IPS DF 6.9 (cell line): ENCODE measurements around the gene KRT83.

Experiments
- DNase-seq: peaks from one replicate; pipeline ENCODE4 v3.0.0-alpha.2; 2013; ENCODE audit warnings: low read depth, low spot score
- H3K27ac ChIP-seq: one replicate; pipeline ENCODE4 v1.5.1; 2013; ENCODE audit warnings: low read length, control low read depth
- H3K27me3 ChIP-seq: 2 replicates; pipeline ENCODE4 v1.6.1; 2013; ENCODE audit warnings: mild to moderate bottlenecking, low read length; ENCODE audit not compliant: control insufficient read depth, insufficient read depth
- H3K36me3 ChIP-seq: 2 replicates; pipeline ENCODE4 v1.6.1; 2013; ENCODE audit warnings: low read length; ENCODE audit not compliant: control insufficient read depth, insufficient read depth
- H3K4me1 ChIP-seq: 2 replicates; pipeline ENCODE4 v1.6.1; 2013; ENCODE audit warnings: low read length; ENCODE audit not compliant: control insufficient read depth, insufficient read depth
- H3K4me3 ChIP-seq: 2 replicates; pipeline ENCODE4 v1.5.1; 2013; ENCODE audit warnings: mild to moderate bottlenecking, low read length
- H3K9me3 ChIP-seq: 2 replicates; pipeline ENCODE4 v1.6.1; 2013; ENCODE audit warnings: low read length, inconsistent platforms; ENCODE audit not compliant: control insufficient read depth, insufficient read depth
- WGBS: extraction: QIAGEN DNeasy Blood & Tissue Kit; methylation state at CpG from one replicate; pipeline ENCODE4 v1.1.7; 2013; ENCODE audit warnings: mixed read lengths, missing lambda C conversion rate; ENCODE audit not compliant: insufficient read length, insufficient coverage; 5-methylcytosine and 5-hydroxymethylcytosine counted together

The KRT83 gene

GRCh38 chr12:52361553-52361952 is 40.4 kb upstream of the KRT83 start:
- Histone ChIP-seq H3K4me3 (no peak overlapping the region), H3K27ac (no peak overlapping the region), H3K4me1 (no peaks in the 10 kb centered on the region; the same call in 1 of the 2 replicates), H3K27me3 (no peaks in the 10 kb centered on the region), H3K9me3 (no peaks in the 10 kb centered on the region), H3K36me3 (no peaks in the 10 kb centered on the region)
- WGBS: no CpG with 5 or more reads among the region's 1 CpG
- no peak for DNase-seq

- no peak for DNase-seq
- Histone ChIP-seq H3K27me3 (no peaks in the 10 kb centered on the region), H3K36me3 (no peaks in the 10 kb centered on the region), H3K4me1 (no peaks in the 10 kb centered on the region; the same call in 1 of the 2 replicates), H3K9me3 (no peaks in the 10 kb centered on the region), H3K4me3 (no peak overlapping the region), H3K27ac (no peak overlapping the region)
- WGBS: no CpG with 5 or more reads among the region's 13 CpGs
Observed at GRCh38 chr12:52360663-52361271, 39.6 kb upstream of the KRT83 start.

- no peaks in the 10 kb centered on the region for H3K27me3 ChIP-seq
- no peak overlapping the region for H3K4me3 ChIP-seq
- H3K36me3 ChIP-seq: no peaks in the 10 kb centered on the region
- H3K27ac ChIP-seq: no peak overlapping the region
- H3K4me1 ChIP-seq: no peaks in the 10 kb centered on the region; the same call in 1 of the 2 replicates
- no peak for DNase-seq
- H3K9me3 ChIP-seq: no peaks in the 10 kb centered on the region
- no CpG with 5 or more reads among the region's 7 CpGs for whole genome bisulfite sequencing
Observed at GRCh38 chr12:52360106-52360662, 39.0 kb upstream of the KRT83 start.

- WGBS: no CpG with 5 or more reads among the region's 5 CpGs
- Histone ChIP-seq H3K4me1 (no peaks in the 10 kb centered on the region; the same call in 1 of the 2 replicates), H3K9me3 (no peaks in the 10 kb centered on the region), H3K27me3 (no peaks in the 10 kb centered on the region), H3K36me3 (no peaks in the 10 kb centered on the region), H3K4me3 (no peak overlapping the region), H3K27ac (no peak overlapping the region)
- no peak for DNase-seq
Observed at GRCh38 chr12:52359621-52360061, 38.4 kb upstream of the KRT83 start.

- DNase-seq: no peak
- Histone ChIP-seq H3K4me3 (no peak overlapping the region), H3K9me3 (no peaks in the 10 kb centered on the region), H3K27me3 (no peaks in the 10 kb centered on the region), H3K27ac (no peak overlapping the region), H3K36me3 (no peaks in the 10 kb centered on the region), H3K4me1 (no peaks in the 10 kb centered on the region; the same call in 1 of the 2 replicates)
- WGBS: no CpG with 5 or more reads among the region's 5 CpGs
Observed at GRCh38 chr12:52358575-52359350, 37.6 kb upstream of the KRT83 start.

GRCh38 chr12:52356762-52357580 is 35.8 kb upstream of the KRT83 start:
- Histone ChIP-seq H3K9me3 (no peaks in the 10 kb centered on the region), H3K27ac (no peak overlapping the region), H3K4me1 (no peaks in the 10 kb centered on the region), H3K36me3 (no peaks in the 10 kb centered on the region), H3K4me3 (no peak overlapping the region), H3K27me3 (no peaks in the 10 kb centered on the region)
- no peak for DNase-seq
- no CpG with 5 or more reads among the region's 20 CpGs for WGBS

- H3K4me3 ChIP-seq: no peak overlapping the region
- H3K27me3 ChIP-seq: no peaks in the 10 kb centered on the region
- no peaks in the 10 kb centered on the region for H3K36me3 ChIP-seq
- H3K9me3 ChIP-seq: no peaks in the 10 kb centered on the region
- DNase-seq: no peak
- no peaks in the 10 kb centered on the region for H3K4me1 ChIP-seq
- no peak overlapping the region for H3K27ac ChIP-seq
- no CpG with 5 or more reads among the region's 56 CpGs for WGBS
Observed at GRCh38 chr12:52356031-52356761, 35.0 kb upstream of the KRT83 start.

- H3K27me3 ChIP-seq: no peaks in the 10 kb centered on the region
- DNase-seq: no peak
- H3K9me3 ChIP-seq: no peaks in the 10 kb centered on the region
- no peaks in the 10 kb centered on the region for H3K4me1 ChIP-seq
- no peak overlapping the region for H3K27ac ChIP-seq
- no CpG with 5 or more reads among the region's 8 CpGs for WGBS
- H3K36me3 ChIP-seq: no peaks in the 10 kb centered on the region
- H3K4me3 ChIP-seq: no peak overlapping the region
Observed at GRCh38 chr12:52355176-52355575, 34.0 kb upstream of the KRT83 start.

- Histone ChIP-seq H3K9me3 (no peaks in the 10 kb centered on the region), H3K4me3 (no peak overlapping the region), H3K27ac (no peak overlapping the region), H3K27me3 (no peaks in the 10 kb centered on the region), H3K36me3 (no peaks in the 10 kb centered on the region), H3K4me1 (no peaks in the 10 kb centered on the region)
- WGBS: no CpG with 5 or more reads among the region's 5 CpGs
- DNase-seq: no peak
Observed at GRCh38 chr12:52354200-52354599, 33.0 kb upstream of the KRT83 start.

- no peak for DNase-seq
- H3K36me3 ChIP-seq: no peaks in the 10 kb centered on the region
- H3K27me3 ChIP-seq: no peaks in the 10 kb centered on the region
- H3K9me3 ChIP-seq: no peaks in the 10 kb centered on the region
- H3K4me3 ChIP-seq: no peak overlapping the region
- H3K27ac ChIP-seq: no peak overlapping the region
- H3K4me1 ChIP-seq: no peaks in the 10 kb centered on the region
- WGBS: no CpG with 5 or more reads among the region's 3 CpGs
Observed at GRCh38 chr12:52353766-52354165, 32.6 kb upstream of the KRT83 start.
